GM12878 (cell line): ENCODE measurements around the gene LSR. TPM values are rescaled to one million over a fixed set of nuclear protein-coding genes. Genes with fewer than 3 reads are reported as not detected.

ENCODE experiments used
- ATAC-seq: fragments of 200-7000 bp; cut with Tn5 transposase; 3 replicates; pipeline ENCODE4 v1.9.1; 2020; ENCODE audit warnings: mild to moderate bottlenecking, moderate library complexity
- BruUV-seq: library from RNA; stranded (reverse); fragments of 400-500 nt; replicated peaks from 2 replicates; lab custom pipeline; 2021; lab: Mats Ljungman, UMichigan
- CTCF ChIA-PET: fragments of 300-600 bp; sonication (Branson Sonifier 250); formaldehyde crosslinking; extraction: SDS; loops from one replicate; lab custom pipeline; 2021; ENCODE audit warnings: inconsistent platforms; lab: Yijun Ruan, JAX
- POLR2A ChIA-PET: fragments of 350-600 bp; formaldehyde crosslinking; extraction: SDS; loops from one replicate; lab custom pipeline; 2021; ENCODE audit warnings: inconsistent platforms; lab: Charles Lee
- RAD21 ChIA-PET: fragments of 300-600 bp; sonication (Branson Sonifier 250); formaldehyde crosslinking; loops from one replicate; lab custom pipeline; 2023; ENCODE audit warnings: antibody characterized with exemption; ENCODE audit not compliant: unreplicated experiment; lab: Charles Lee
- SMC1A ChIA-PET: fragments of 300-600 bp; sonication (Branson Sonifier 250); formaldehyde crosslinking; loops from one replicate; lab custom pipeline; 2023; ENCODE audit not compliant: unreplicated experiment, uncharacterized antibody; lab: Charles Lee
- DNase-seq: peaks from one replicate; pipeline ENCODE4 v3.0.0-alpha.2; 2011; ENCODE audit warnings: low read depth, low spot score
- FAIRE-seq: peaks from 3 replicates; lab custom pipeline; 2011; peaks lifted over from hg19 to GRCh38; lab: Jason Lieb, UNC
- H2AFZ ChIP-seq: 2 replicates; pipeline ENCODE4 v1.6.0; 2011; ENCODE audit warnings: low read depth, low read length, control low read depth; ENCODE audit not compliant: control insufficient read depth
- H3K27ac ChIP-seq: 2 replicates; pipeline ENCODE4 v1.5.1; 2011; ENCODE audit warnings: control low read depth; ENCODE audit not compliant: control insufficient read depth, insufficient read depth
- H3K27me3 ChIP-seq, 2 experiments: replicated peaks in 1 of 2; 2 replicates each; pipeline versions ENCODE4 v1.6.0 to v1.6.1; 2011; ENCODE audit warnings: low read length in 1 of 2; ENCODE audit not compliant: control insufficient read depth in 2 of 2, insufficient read depth in 2 of 2
- H3K36me3 ChIP-seq, 2 experiments: 2 replicates each; pipeline ENCODE4 v1.5.1; 2011; ENCODE audit warnings: low read length in 1 of 2; ENCODE audit not compliant: control insufficient read depth in 2 of 2, insufficient read depth in 2 of 2
- H3K4me1 ChIP-seq: 2 replicates; pipeline ENCODE4 v1.6.1; 2011; ENCODE audit warnings: mild to moderate bottlenecking, low read length, moderate library complexity, mixed read lengths; ENCODE audit not compliant: control insufficient read depth, insufficient read depth
- H3K4me2 ChIP-seq: 2 replicates; pipeline ENCODE4 v1.6.0; 2011; ENCODE audit warnings: control low read depth; ENCODE audit not compliant: control insufficient read depth, insufficient read depth
- H3K4me3 ChIP-seq: fragments of 200-600 bp; sonication (generic); 2 replicates; pipeline ENCODE4 v1.5.1; 2016
- H3K79me2 ChIP-seq: 2 replicates; pipeline ENCODE4 v1.6.0; 2011; ENCODE audit warnings: low read length; ENCODE audit not compliant: control insufficient read depth, insufficient read depth
- H3K9ac ChIP-seq: 2 replicates; pipeline ENCODE4 v1.8.0; 2011; ENCODE audit warnings: low read length, control low read depth, mixed read lengths; ENCODE audit not compliant: control insufficient read depth, insufficient read depth
- H3K9me3 ChIP-seq: replicated peaks from 3 replicates; pipeline ENCODE4 v1.5.1; 2011; ENCODE audit warnings: mild to moderate bottlenecking, low read length; ENCODE audit not compliant: control insufficient read depth, insufficient read depth
- H4K20me1 ChIP-seq: 2 replicates; pipeline ENCODE4 v1.6.0; 2011; ENCODE audit not compliant: control insufficient read depth, insufficient read depth
- CBX5 ChIP-seq: sonication (generic); IDR thresholded peaks from 2 replicates; pipeline ENCODE4 v1.6.1; 2016; ENCODE audit warnings: low read depth, moderate library complexity, mild to moderate bottlenecking, inconsistent platforms
- ESRRA ChIP-seq: IDR thresholded peaks from 2 replicates; pipeline ENCODE4 v1.6.1; 2012; ENCODE audit warnings: mild to moderate bottlenecking, low read length, improper control_type of control experiment
- FOXK2 ChIP-seq: fragments of 450-650 bp; IDR thresholded peaks from 2 replicates; pipeline ENCODE4 v1.6.1; 2017; ENCODE audit warnings: mild to moderate bottlenecking, moderate library complexity
- FOXM1 ChIP-seq: IDR thresholded peaks from 2 replicates; pipeline ENCODE4 v1.6.1; 2012; ENCODE audit warnings: low read depth, mild to moderate bottlenecking, inconsistent platforms, low read length, moderate library complexity
- IRF4 ChIP-seq: IDR thresholded peaks from 2 replicates; pipeline ENCODE4 v1.6.1; 2011; ENCODE audit warnings: low read depth, low read length
- LARP7 ChIP-seq: fragments of 450-650 bp; IDR thresholded peaks from 2 replicates; pipeline ENCODE4 v1.6.1; 2017; ENCODE audit warnings: mild to moderate bottlenecking
- MYB ChIP-seq: fragments of 150-350 bp; IDR thresholded peaks from 2 replicates; pipeline ENCODE4 v1.6.1; 2014; ENCODE audit warnings: mild to moderate bottlenecking, low read depth, low read length, borderline replicate concordance
- NFYA ChIP-seq: IDR thresholded peaks from 2 replicates; pipeline ENCODE4 v1.6.1; 2011; ENCODE audit warnings: low read depth, mild to moderate bottlenecking, low read length, improper control_type of control experiment, borderline replicate concordance
- NR2C2 ChIP-seq: IDR thresholded peaks from 2 replicates; pipeline ENCODE4 v1.6.1; 2011; ENCODE audit warnings: borderline replicate concordance, low read depth; ENCODE audit not compliant: control insufficient read depth, insufficient read length
- NRF1 ChIP-seq: conservative IDR thresholded peaks from 2 replicates; pipeline ENCODE4 v1.6.1; 2011; ENCODE audit warnings: mild to moderate bottlenecking, low read depth, low read length, improper control_type of control experiment
- RAD51 ChIP-seq: fragments of 450-650 bp; IDR thresholded peaks from 2 replicates; pipeline ENCODE4 v1.6.1; 2016; ENCODE audit warnings: moderate library complexity, mild to moderate bottlenecking, inconsistent platforms
- RB1 ChIP-seq: fragments of 450-650 bp; formaldehyde crosslinking; IDR thresholded peaks from 2 replicates; pipeline ENCODE4 v1.6.1; 2017; ENCODE audit warnings: mild to moderate bottlenecking, borderline replicate concordance
- RCOR1 ChIP-seq: conservative IDR thresholded peaks from 2 replicates; pipeline ENCODE4 v1.6.1; 2012; ENCODE audit warnings: low read depth, low read length, improper control_type of control experiment
- SIN3A ChIP-seq: IDR thresholded peaks from 2 replicates; pipeline ENCODE4 v1.6.1; 2012; ENCODE audit warnings: low read depth, low read length, improper control_type of control experiment
- SUPT20H ChIP-seq: IDR thresholded peaks from 2 replicates; pipeline ENCODE4 v1.6.1; 2011; ENCODE audit warnings: low read depth, mild to moderate bottlenecking, low read length, moderate library complexity, borderline replicate concordance; ENCODE audit not compliant: control insufficient read depth
- ZBED1 ChIP-seq: IDR thresholded peaks from 2 replicates; pipeline ENCODE4 v1.6.1; 2016; ENCODE audit warnings: borderline replicate concordance
- ZNF384 ChIP-seq: IDR thresholded peaks from 2 replicates; pipeline ENCODE4 v1.6.1; 2012; ENCODE audit warnings: low read depth, mild to moderate bottlenecking, low read length, improper control_type of control experiment, borderline replicate concordance
- WGBS: methylation state at CpG from one replicate; pipeline ENCODE4 v1.1.6; 2016; ENCODE audit warnings: low lambda C conversion rate; ENCODE audit not compliant: insufficient replicate concordance, insufficient coverage; ENCODE audit errors: missing lambda C conversion rate; 5-methylcytosine and 5-hydroxymethylcytosine counted together
- in situ Hi-C: fragments of 300-500 bp; cut with MboI; formaldehyde crosslinking; loops from 9 replicates; pipeline ENCODE4 v1.14.3; 2018; ENCODE audit warnings: mixed read lengths
- intact Hi-C: fragments of 100-400 bp; cut with micrococcal nuclease; formaldehyde crosslinking; loops from one replicate; pipeline ENCODE4 v1.14.2; 2022; ENCODE audit not compliant: unreplicated experiment
- polyA plus RNA-seq, 11 experiments: library from polyadenylated mRNA; depleted of rRNA in 4 of 11; unstranded in 6 of 11; stranded (reverse) in 5 of 11; fragments of >200 nt; fragmentation: Nextera tagmentation in 4 of 11; fragmentation: Illumina TruSeq in 1 of 11; extraction: Ambion mirVana in 4 of 11; extraction: Trizol in 1 of 11; gene quantifications; 1 replicate in 1 of 11; 2 replicates in 10 of 11; pipeline versions ENCODE4 v1.2.1 to v1.2.3, GENCODE V29; 2011 to 2016; ENCODE audit warnings: inconsistent platforms in 2 of 11, missing spikeins in 2 of 11, low read depth in 1 of 11
- total RNA-seq, 4 experiments: library from RNA; depleted of rRNA in 3 of 4; stranded (reverse); fragments of >200 nt in 3 of 4; fragmentation: Illumina TruSeq in 1 of 4; extraction: Trizol in 1 of 4; gene quantifications; 2 replicates each; pipeline versions ENCODE4 v1.2.1 to v1.2.3, GENCODE V29; 2013 to 2021
- TF ChIP-seq, protein P1 (sequence below): IDR thresholded peaks from 2 replicates; pipeline ENCODE4 v1.6.1; 2012; ENCODE audit warnings: low read length, inconsistent platforms
- TF ChIP-seq, protein P2 (sequence below): IDR thresholded peaks from 2 replicates; pipeline ENCODE4 v1.6.1; 2012; ENCODE audit warnings: low read depth, low read length, improper control_type of control experiment
- TF ChIP-seq, protein P3 (sequence below): IDR thresholded peaks from 2 replicates; pipeline ENCODE4 v1.6.1; 2012; ENCODE audit warnings: low read depth, low read length, improper control_type of control experiment
- TF ChIP-seq, protein P4 (sequence below): IDR thresholded peaks from 2 replicates; pipeline ENCODE4 v1.6.1; 2011; ENCODE audit warnings: low read depth, low read length, improper control_type of control experiment, borderline replicate concordance

The LSR gene
- total and polyA plus RNA-seq, 10 of the 15 experiments (the other 5 are each of a cell fraction or from before 2014, with no cell fraction given) = 0.26 to 53.9 (median 26.3) TPM

DNA sequence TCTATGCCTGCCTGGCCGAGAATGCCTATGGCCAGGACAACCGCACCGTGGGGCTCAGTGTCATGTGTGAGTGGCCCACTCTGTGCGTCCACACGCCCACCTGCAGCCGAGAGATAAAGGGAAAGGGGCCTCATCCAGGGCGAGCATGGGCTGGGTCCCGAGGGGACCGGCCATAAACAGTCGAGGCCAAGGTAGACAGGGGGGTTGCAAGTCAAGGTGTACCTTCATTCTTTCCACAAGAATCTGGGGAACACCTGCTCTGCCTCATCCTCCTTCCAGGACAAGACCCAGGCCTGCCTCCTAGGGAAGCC, 51.5 kb downstream of the LSR start:
- WGBS = 78% methylated on average over 10 of the region's 10 CpGs

DNA sequence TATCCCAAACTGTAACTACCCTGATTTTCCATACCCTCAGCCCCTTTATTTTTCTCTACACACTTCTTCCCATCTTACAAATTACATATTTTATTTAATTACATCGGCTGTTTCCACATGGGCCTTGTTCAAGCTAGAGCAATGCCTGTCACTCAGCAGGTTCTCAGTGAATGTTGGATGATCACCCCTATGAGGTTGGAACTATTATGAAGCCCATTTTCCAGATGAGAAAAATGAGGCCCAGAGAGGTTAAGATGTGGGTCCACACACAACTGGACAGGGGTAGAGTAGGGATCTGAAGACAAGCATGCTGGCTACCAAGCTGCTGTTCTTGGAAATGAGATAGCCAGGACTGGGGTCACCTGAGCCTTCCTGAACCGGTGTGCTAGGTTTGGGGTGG, 53.2 kb downstream of the LSR start:
- peaks cover 11% of the 10 kb centered on the region for H3K4me1 ChIP-seq
- H3K9me3 ChIP-seq = no peaks in the 10 kb centered on the region
- DNase-seq (no peak), FAIRE-seq (no peak), ATAC-seq (no peak)
- RAD21 ChIA-PET = no interaction called here
- 84% methylated on average over 2 of the region's 2 CpGs for WGBS
- no peaks in the 10 kb centered on the region for H4K20me1 ChIP-seq
- no TSS peak for BruUV-seq
- H3K36me3 ChIP-seq = no peaks in the 10 kb centered on the region
- intact Hi-C loops = no loop called here
- in situ Hi-C loops = no loop called here
- POLR2A ChIA-PET = no interaction called here
- no peak overlapping the region for H3K9ac ChIP-seq
- H3K27me3 ChIP-seq = no peaks in the 10 kb centered on the region
- H3K79me2 ChIP-seq = no peaks in the 10 kb centered on the region
- SMC1A ChIA-PET = no interaction called here
- no peak overlapping the region for H3K4me2 ChIP-seq
- H2AFZ ChIP-seq = no peak overlapping the region
- CTCF ChIA-PET = interaction anchor here (0.7 kb wide), 1 partner anchor 11 kb away, joined by 4 read pairs; no protein-coding TSS in a partner anchor
- H3K27ac ChIP-seq = no peak overlapping the region
- no peak overlapping the region for H3K4me3 ChIP-seq
- no peak for TF ChIP-seq CBX5
- no peak for TF ChIP-seq MYB
- TF ChIP-seq LARP7 = no peak
- TF ChIP-seq SIN3A = no peak
- no peak for TF ChIP-seq FOXM1
- TF ChIP-seq RB1 = no peak
- TF ChIP-seq, protein P1, sequence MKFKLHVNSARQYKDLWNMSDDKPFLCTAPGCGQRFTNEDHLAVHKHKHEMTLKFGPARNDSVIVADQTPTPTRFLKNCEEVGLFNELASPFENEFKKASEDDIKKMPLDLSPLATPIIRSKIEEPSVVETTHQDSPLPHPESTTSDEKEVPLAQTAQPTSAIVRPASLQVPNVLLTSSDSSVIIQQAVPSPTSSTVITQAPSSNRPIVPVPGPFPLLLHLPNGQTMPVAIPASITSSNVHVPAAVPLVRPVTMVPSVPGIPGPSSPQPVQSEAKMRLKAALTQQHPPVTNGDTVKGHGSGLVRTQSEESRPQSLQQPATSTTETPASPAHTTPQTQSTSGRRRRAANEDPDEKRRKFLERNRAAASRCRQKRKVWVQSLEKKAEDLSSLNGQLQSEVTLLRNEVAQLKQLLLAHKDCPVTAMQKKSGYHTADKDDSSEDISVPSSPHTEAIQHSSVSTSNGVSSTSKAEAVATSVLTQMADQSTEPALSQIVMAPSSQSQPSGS = no peak
- TF ChIP-seq, protein P2, sequence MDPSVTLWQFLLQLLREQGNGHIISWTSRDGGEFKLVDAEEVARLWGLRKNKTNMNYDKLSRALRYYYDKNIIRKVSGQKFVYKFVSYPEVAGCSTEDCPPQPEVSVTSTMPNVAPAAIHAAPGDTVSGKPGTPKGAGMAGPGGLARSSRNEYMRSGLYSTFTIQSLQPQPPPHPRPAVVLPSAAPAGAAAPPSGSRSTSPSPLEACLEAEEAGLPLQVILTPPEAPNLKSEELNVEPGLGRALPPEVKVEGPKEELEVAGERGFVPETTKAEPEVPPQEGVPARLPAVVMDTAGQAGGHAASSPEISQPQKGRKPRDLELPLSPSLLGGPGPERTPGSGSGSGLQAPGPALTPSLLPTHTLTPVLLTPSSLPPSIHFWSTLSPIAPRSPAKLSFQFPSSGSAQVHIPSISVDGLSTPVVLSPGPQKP = no peak
- TF ChIP-seq IRF4 = no peak
- TF ChIP-seq, protein P3, sequence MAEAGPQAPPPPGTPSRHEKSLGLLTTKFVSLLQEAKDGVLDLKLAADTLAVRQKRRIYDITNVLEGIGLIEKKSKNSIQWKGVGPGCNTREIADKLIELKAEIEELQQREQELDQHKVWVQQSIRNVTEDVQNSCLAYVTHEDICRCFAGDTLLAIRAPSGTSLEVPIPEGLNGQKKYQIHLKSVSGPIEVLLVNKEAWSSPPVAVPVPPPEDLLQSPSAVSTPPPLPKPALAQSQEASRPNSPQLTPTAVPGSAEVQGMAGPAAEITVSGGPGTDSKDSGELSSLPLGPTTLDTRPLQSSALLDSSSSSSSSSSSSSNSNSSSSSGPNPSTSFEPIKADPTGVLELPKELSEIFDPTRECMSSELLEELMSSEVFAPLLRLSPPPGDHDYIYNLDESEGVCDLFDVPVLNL = no peak
- TF ChIP-seq, protein P4, sequence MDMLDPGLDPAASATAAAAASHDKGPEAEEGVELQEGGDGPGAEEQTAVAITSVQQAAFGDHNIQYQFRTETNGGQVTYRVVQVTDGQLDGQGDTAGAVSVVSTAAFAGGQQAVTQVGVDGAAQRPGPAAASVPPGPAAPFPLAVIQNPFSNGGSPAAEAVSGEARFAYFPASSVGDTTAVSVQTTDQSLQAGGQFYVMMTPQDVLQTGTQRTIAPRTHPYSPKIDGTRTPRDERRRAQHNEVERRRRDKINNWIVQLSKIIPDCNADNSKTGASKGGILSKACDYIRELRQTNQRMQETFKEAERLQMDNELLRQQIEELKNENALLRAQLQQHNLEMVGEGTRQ = no peak

More for the DNA sequence above, 51.5 kb downstream of the LSR start:
- RAD21 ChIA-PET = no interaction called here
- TF ChIP-seq ZNF384 (no peak), RAD51 (no peak), RCOR1 (no peak), SUPT20H (no peak), ZBED1 (no peak), NRF1 (no peak), FOXM1 (no peak), FOXK2 (no peak), NFYA (no peak), NR2C2 (no peak), ESRRA (no peak)
- no peak overlapping the region for H3K4me2 ChIP-seq
- H3K27ac ChIP-seq = no peak overlapping the region
- no TSS peak for BruUV-seq
- in situ Hi-C loops = no loop called here
- CTCF ChIA-PET = no interaction called here
- POLR2A ChIA-PET = no interaction called here
- no peaks in the 10 kb centered on the region for H3K9me3 ChIP-seq
- H3K4me3 ChIP-seq = no peak overlapping the region
- intact Hi-C loops = no loop called here
- ATAC-seq (no peak), FAIRE-seq (no peak), DNase-seq (no peak)
- H3K36me3 ChIP-seq = no peaks in the 10 kb centered on the region
- no peaks in the 10 kb centered on the region for H3K27me3 ChIP-seq
- no peaks in the 10 kb centered on the region for H4K20me1 ChIP-seq
- H3K4me1 ChIP-seq = peaks cover 26% of the 10 kb centered on the region
- SMC1A ChIA-PET = no interaction called here
- no peak overlapping the region for H2AFZ ChIP-seq
- no peak overlapping the region for H3K9ac ChIP-seq
- no peaks in the 10 kb centered on the region for H3K79me2 ChIP-seq
